ENCODE measurements around the gene MRI1.
"Not testable (repeated sequence)": the region's sequence is repeated elsewhere in the genome, so short reads cannot be mapped to it uniquely, and the experiment has no call there.

Gene MRI1

DNA sequence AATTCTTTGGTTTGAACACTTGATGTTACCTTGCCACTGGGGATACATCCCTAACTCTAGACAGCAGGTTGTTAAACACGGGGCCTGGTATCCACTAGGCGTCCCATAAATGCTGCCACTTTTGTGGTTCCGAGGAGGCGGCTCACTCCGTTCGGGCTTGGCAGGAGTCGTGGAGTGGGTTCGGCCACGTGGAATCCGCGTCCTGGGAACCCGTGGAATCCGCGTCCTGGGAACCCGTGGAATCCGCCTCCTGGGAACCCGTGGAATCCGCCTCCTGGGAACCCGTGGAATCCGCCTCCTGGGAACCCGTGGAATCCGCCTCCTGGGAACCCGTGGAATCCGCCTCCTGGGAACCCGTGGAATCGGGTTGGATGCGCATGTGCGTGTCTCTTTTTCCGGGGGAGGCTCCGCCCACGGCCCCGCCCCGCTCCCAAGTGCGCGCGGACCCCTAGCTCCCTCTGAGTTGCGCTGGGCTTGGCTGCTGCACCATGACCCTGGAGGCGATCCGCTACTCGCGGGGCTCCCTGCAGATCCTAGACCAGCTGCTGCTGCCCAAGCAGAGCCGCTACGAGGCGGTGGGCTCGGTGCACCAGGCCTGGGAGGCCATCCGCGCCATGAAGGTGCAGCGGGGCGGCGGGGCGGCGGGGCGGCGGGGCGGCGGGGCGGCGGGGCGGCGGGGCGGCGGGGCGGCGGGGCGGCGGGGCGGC lies at the start of gene MRI1:
Gene MRI1 (plus strand): TSS at position 422 of the 707 bp plus-strand sequence. CDS start 67 bp downstream, at position 489.
- DNase-seq = peak; percentile 1 to 46

DNA sequence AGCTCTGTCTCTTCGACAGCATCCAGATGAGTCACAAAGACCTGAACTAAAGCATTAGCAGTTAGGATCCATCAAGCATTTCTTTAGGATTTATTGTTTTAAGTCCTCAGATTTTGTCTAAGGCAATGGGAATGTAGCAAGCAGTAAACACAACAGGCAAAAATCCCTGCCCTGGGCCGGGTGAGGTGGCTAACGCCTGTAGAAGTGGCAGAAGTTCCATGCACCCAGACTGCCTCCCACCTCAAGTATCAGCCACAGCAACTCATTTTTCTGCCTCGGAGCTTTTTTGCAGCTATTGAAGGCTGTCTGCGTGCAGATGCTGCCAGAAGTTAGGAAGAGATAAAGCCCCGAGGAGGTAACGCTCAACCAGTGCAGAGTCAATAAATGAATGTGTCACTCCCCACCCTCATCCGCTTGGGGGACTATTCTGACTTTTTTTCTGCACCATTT lies 47.1 kb upstream of the MRI1 start:
- no peak for DNase-seq

DNA sequence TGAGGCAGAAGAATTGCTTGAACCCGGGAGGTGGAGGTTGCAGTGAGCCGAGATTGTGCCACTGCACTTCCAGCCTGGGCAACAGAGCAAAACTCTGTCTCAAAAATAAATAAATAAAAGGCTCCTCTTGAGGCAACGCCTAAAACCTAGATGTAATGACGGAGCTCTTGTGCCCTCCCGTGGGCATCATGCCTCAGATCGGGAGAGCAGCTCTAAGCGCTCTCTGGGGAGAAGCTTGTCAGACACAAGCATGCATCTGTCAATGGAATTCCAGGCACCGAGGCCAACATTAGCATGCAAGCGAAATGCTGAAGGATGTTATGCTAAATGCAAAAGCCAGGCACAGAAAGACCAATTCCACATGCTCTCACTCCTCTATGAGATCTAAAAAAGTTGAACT lies 45.6 kb upstream of the MRI1 start:
- DNase-seq = peak; percentile 22 to 46

DNA sequence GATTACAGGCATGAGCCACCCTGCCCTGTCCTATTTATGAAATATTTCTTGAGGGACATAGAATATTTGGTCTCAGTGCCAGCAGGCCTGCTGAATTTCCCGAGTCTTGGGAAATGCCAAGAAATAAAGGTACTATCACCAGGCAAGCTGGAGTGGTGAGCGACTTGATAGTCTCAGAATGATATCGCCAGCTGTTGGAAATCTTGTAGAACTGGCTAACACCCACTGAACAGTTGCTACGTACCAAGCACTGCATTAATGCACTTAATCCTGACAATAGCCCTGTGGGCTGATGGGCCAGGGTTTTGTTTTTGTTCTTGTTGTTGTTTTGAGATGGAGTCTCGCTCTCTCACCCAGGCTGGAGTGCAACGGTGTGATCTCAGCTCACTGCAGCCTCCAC lies 42.2 kb upstream of the MRI1 start:
- DNase-seq = no peak

DNA sequence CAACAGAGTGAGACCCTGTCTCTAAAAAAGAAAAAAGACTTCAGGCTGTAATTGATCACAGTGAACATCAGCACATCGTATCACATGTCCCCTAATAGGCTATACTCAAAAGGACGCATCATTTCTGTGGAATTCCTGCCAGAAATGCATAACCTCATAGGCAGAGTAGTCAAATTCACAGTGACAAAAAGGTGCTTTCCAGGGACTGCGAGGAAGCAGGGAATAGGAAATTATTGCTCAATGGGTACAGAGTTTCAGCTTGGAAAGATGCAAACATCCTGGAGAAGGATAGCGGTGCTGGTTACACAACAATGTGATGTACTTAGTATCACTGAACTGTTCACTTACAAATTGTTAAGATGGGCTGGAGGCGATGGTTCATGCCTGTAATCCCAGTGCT lies 41.1 kb upstream of the MRI1 start:
- no peak for DNase-seq

DNA sequence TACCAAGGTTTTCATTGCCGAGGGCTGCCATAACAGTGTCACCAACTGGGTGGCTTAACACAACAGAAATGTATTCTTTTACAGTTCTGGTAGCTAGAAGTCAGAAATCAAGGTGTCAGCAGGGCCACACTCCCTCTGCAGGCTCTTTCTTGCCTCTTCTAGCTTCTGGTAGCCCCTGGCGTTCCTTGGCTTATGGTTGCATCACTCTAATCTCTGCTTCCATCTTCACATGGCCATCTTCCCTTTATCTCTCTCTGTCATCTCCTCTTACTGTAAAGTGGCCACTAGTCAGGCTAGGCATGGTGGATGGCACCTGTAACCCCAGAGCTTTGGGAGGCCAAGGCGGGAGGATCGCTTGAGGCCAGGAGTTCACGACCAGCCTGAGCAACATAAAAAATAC lies 38.0 kb upstream of the MRI1 start:
- DNase-seq = no peak

DNA sequence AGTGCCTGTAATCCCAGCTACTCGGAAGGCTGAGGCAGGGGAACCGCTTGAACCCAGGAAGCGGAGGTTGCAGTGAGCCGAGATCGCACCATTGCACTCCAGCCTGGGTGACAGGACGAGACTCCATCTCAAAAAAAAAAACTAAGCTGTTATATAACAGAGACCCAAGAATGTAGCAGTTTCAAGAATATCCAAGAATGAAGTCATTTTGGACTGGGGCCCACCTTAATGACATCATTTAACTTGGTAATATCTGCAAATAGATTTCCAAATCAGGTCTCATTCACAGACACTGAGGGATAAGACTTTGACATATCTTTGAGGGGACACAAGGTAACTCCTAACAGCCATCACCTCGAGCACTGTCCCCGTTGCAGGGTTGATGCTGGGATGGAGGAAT lies 36.5 kb upstream of the MRI1 start:
- DNase-seq = no peak

DNA sequence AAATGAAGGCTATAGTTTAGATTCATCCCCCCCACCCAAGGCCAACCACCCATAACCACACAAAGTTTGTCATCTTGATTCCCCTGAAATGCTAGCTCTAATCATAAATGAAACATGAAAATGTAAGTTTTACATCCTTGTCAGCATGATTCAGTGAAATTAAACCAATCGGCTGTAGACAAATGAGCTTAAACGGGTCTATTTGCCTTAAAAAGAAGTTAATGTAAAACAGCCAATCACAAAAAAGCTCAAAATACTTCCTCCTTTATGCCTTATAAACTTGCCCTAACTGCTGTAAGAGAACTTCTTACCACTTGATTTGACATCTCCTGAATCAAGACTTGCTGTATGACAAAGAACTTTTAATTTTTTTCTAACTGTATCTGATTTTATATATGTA lies 34.5 kb upstream of the MRI1 start:
- DNase-seq = no peak

DNA sequence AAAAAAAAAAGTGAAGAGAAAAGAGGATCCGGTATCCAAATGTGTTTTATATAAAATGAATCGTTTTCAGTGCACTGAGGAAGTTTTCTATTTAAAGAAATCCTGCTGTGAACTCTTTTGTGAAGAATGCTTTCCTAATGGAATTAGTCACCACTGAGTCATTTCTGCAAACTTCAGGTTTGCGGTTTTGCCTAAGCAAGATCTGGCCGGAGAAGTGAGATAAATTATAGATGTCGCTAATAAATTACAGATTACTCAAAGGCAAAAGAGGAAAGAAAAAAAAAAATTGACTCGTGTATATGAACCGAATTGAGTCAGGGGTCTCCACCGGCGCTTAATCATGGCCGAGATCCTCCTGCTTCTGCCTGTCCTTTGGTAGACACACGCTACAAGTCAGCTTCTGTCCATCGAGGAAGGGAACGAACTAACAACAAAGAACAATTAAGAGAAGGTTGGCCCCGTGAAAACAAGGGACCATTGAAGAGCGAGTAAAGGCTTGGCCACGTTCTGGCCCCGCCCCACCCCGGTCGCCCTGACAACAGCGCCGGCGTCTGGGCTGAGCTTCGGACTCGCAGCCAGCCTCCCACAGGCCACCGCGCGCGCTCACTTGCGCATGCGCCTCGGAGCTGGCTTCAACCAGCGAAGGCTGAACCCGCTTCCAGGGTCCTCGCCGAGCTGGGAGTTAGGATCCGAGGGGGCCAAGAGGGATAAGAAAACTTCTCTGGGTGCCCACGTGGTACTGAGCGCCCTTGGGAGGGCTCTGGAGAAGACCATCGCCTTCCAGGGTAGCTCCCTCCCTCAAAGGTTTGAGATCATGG lies 33.0 kb upstream of the MRI1 start:
- DNase-seq = peak; percentile 61 to 90

DNA sequence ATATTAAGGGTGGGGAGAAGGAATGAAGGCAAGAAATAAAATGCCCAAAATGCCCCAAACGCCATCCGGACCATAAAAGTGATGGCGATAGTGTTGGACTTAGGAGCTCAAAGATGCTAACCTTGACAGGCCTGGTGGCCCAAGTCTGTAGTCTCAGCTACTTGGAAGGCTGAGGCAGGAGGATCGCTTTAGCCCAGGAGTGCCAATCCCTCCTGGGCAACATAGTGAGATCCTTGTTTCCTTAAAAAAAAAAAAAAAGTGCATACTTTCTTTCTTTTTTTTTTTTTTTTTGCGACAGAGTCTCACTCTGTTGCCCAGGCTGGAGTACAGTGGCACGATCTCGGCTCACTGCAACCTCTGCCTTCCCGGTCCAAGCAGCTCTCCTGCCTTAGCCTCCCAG lies 32.0 kb upstream of the MRI1 start:
- no peak for DNase-seq

DNA sequence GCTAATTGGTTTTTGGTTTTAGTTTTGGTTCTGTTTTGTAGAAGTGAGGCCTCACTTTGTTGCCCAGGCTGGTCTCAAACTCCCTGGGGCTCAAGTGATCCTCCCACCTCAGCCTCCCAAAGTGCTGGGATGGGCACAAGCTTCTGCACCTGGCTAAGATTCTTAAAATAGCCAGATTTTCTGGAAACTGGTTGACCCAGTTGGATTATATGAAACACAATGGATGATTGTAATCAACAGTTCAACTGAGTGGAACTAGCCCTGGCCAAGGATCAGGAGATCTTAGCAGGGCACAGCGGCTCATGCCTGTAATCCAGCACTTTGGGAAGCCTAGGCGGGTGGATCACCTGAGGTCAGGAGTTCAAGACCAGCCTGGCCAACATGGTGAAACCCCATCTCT lies 29.6 kb upstream of the MRI1 start:
- no peak for DNase-seq

DNA sequence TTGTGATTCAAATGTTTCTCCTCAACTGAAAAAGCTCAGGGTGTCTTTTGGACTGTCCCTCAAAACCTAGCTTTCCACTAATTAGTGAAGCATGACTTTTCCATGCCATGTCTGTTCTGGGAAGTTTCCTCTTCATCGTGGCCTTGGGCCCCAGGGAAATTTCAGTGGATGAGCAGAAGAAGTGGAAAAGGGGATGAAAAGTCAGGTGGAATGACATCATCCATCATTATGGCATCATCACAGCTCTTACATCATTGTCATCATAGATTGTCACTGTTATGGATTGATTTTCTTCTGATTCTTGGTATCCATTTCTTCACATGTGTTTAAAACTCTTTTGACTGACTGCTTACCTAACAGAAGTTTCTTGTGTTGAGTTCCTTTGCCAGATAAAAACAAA lies 26.2 kb upstream of the MRI1 start:
- DNase-seq = no peak

DNA sequence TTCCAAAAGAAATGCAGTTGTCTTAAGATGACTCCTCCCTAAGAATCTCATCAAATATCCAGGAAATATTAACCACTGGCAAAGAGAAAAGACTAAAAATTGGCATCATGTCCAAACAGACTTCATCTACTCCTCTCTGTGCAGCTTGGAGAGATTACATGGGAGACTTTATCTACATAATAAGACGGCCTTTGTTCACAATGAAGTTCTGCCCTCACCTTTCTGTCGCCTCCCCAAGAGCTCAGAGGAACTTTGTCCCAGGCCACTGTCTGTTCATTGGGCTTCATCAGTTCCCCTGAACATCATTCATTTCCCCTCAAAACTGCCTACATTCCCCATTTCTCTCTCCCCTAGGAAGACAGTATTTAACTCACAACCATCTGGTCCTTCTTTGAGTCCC lies 22.4 kb upstream of the MRI1 start:
- DNase-seq = no peak

DNA sequence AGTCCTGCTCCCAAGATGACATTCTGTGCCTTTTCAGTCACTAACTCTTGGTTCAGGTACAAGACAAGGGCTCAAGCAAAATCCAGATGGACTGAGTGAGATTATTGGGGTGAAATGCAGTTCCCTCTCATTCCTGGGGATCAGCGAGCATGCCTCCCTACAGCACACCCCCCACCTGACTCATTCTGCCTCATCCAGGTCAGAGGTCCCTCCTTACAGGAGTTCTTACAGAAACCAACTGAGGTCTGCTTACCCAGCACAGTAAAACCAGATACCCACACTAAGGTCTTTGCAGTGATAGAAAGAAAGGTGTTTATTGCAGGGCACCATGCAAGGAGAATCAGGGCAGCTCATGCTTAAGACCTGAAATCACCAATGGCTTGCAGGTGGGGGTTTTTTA lies 21.6 kb upstream of the MRI1 start:
- no peak for DNase-seq

DNA sequence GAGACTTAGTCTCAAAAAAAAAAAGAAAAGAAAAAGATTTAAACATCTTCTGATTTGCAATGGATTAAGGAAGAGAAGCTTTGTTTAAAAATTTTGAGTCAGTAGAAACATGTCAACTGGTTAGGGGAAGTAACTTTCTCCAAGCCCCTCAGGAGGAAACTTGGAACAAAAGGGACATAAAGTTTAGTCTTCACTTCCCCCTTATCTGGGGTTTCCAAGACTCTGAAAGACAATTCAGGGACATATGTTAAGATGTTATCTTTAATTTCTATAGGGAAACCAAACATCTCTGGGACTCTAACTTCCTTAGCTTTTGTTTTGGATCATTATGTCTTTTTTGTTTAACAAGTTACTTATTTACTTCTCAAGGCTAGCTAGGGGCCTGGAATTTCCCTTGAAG lies 20.1 kb upstream of the MRI1 start:
- DNase-seq = no peak

DNA sequence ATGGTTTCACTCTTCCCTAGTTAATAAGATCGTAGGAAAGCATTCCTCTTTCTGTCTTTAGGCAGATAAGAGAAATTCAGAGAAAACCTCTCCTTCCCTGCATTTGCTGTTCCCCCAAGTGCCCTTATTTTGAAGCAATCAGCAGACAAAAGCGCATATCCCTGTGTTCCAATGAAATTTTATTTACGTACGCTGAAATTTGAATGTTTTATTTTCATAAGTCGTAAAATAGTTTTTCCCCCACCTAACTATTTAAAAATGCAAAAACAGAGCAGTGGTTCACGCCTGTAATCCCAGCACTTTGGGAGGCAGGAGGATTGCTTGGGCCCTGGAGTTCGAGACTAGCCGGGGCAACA lies 17.2 kb upstream of the MRI1 start:
- DNase-seq = no peak

DNA sequence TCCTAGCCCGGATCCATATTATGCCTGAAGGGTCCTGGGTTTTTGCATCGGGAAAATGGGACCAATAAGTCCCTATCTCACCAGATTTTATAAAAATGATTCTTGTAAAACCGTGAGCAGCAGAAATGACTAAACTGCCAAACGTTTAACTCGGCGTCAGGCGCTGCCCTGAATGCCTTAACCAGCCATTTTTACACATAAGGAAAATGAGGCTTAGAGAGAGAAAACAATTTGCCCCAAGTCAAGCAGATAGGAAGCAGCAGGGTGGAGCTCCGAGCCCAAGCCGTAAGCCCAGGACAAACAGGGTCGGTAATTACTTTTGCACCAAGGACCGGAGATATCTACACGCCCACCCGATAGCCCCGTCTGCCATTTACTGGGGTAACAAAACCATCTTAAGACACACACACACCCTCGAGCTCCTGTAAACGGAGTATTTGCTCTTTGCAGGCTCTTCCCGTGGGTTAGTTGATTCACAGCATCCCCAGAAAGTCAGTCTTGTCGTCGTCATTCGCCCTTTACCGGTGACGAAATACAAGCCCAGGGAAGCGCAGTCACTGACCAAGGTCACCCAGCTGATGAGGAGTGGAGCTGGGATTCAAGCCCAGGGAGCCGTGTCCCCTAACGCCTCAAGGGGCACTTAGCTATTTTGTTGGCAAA lies 16.0 kb upstream of the MRI1 start:
- no peak for DNase-seq

DNA sequence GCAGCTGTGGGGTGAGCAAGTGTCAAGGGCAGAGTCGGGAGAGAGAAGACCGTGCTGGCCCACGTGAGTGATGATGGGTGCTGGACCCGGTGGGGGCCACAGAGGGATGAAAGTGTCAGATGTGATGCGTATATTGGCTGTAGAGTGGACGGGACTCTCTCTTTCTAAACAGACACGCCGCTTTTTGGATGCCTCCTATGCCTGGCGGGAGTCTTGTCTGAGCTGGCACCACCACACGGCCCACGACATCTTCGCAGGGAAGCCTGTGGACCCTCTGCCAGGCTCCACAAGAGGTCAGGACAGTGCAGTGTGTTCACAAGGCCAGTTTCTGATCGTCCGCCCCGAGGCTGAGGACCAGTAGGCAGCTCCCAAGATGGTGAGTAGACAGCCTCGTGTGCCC lies 12.9 kb upstream of the MRI1 start:
- DNase-seq = no peak

DNA sequence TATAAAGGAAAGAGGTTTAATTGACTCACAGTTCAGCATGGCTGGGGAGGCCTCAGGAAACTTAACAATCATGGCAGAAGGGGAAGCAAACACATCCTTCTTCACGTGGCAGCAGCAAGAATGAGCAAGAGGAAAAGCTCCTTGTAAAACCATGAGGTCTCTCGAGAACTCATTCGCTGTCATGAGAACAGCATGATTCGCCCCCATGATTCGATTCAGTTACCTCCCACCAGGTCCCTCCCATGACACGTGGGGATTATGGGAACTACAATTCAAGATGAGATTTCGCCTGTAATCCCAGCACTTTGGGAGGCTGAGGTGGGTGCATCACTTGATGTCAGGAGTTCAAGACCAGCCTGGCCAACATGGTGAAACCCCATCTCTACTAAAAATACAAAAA lies 10.7 kb upstream of the MRI1 start:
- DNase-seq = not testable (repeated sequence)

DNA sequence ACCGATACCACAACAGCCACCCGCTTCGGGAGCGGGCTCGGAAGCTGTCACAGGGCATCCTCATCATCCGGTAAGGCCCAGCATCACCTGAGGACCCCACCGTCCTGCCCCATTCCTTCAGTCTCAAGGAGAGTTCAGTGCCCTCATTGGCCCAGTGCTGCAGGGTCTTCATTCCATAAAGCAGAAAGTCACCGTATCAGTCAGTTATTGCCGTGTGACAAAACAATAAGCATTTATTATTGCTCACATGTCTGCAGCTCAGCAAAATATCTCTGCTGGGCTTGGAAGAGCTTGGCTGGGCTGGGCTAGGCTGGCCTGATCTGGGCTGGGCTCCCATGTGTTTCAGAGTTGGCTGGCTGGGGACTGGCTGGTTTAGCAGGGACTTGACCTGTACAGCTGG lies 8.1 kb upstream of the MRI1 start:
- no peak for DNase-seq

DNA sequence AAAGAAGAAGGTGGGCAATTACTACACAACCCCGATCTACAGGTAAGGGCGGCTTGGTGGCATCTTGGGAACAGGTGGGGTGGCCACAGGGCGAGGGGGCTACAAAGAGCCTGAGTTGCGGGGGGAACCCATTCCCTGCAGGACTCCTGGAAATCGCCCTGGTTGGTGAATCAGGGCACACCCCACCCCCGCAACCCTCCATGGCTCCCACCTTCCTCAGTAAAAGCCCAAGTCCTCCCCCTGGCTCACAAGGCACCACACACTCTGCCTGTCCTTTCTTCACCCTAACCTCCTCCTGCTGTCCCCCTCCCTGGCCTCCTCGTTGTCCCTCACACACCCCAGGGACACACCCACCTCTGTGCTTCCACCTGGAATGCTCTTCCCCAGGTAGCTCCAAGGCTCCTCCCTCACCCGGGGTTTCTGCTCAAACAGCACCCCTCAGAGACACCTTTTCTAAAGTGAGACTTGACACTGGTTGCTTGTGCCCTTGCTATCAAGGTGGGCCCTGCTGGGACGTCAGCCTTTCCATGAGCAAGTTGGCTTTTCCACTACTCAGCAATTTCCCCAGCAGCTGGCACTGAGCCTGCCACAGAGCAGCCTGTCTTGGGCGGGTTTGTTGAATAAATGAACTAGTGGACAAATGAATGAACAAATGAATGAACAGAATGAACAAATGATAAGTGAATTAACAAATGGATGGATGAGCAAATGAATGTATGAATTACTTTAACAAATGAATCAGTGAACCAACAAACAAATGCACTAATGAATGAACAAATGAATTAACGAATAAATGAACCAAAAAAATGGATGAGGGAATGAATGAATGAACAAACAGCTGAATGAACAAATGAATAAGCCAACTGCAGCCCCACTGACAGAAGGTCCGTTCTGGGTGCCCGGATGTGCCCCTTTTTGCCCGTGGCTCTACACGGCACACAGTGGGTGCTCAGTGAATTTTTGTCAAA lies 6.2 kb upstream of the MRI1 start:
- DNase-seq = no peak

DNA sequence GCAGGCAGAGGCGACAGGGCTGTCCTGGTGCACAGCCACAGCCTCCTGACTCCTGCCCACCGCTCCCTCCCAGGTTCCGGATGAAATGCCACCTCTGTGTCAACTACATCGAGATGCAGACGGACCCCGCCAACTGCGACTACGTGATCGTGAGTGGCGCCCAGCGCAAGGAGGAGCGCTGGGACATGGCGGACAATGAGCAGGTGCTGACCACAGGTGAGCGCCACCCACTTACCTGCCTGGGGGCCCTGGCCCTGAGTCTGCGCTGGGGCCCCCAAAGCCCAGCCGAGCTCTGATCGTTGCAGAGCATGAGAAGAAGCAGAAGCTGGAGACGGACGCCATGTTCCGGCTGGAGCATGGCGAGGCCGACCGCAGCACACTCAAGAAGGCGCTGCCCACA lies 5.5 kb upstream of the MRI1 start:
- no peak for DNase-seq

DNA sequence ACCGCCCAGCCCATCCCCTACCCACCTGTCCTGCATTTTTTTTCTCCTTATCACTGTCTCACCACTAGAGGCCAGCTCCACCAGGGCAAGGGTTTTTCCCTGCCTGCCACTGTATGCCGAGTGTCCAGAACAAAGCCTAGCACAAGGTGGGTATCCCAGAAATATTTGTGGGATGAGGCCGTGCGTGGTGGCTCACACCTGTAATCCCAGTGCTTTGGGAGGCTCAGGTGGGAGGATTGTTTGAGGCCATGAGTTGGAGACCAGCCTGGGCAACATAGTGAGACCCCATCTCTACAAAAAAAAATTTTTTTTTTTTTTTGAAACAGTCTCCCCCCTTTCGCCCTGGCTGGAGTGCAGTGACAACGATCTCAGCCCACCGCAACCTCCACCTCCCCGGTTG lies 2.9 kb upstream of the MRI1 start:
- no peak for DNase-seq
